Activated CD4-positive, CD25-positive, alpha-beta regulatory T cell treated with anti-CD3 and anti-CD28 coated beads, Interleukin-2, amount 50 U/mL, for 72 hours (primary cell): Measurements from ENCODE around the gene NFATC3.
A peak's percentile ranks its signal among the peaks of the same experiment; 100 is the strongest.

Experiments
- DNase-seq: peaks from one replicate; pipeline ENCODE4 v3.0.0; 2021

NFATC3 gene

GRCh38 chr16:68085259-68086071, at the start of gene NFATC3:
NFATC3 (plus strand) TSS chr16:68085370; CDS start chr16:68085682, 312 bp downstream.
- peak; percentile 98 for DNase-seq

- DNase-seq = no peak
Observed at GRCh38 chr16:68037841-68038597, 47.2 kb upstream of the NFATC3 start.

GRCh38 chr16:68040506-68041288, 44.5 kb upstream of the NFATC3 start:
- peak; percentile 91 for DNase-seq

GRCh38 chr16:68041783-68042182, 43.4 kb upstream of the NFATC3 start:
- DNase-seq = no peak

GRCh38 chr16:68046106-68046505, 39.1 kb upstream of the NFATC3 start:
- DNase-seq = no peak

- DNase-seq = no peak
Observed at GRCh38 chr16:68047987-68048386, 37.2 kb upstream of the NFATC3 start.

GRCh38 chr16:68049449-68049848, 35.7 kb upstream of the NFATC3 start:
- no peak for DNase-seq

- DNase-seq = no peak
Observed at GRCh38 chr16:68055395-68055794, 29.8 kb upstream of the NFATC3 start.

GRCh38 chr16:68059804-68060203, 25.4 kb upstream of the NFATC3 start:
- DNase-seq = no peak

GRCh38 chr16:68061396-68061795, 23.8 kb upstream of the NFATC3 start:
- DNase-seq = no peak

GRCh38 chr16:68062910-68063393, 22.2 kb upstream of the NFATC3 start:
- no peak for DNase-seq

- DNase-seq = peak; percentile 67
Observed at GRCh38 chr16:68064791-68065365, 20.3 kb upstream of the NFATC3 start.

- DNase-seq = no peak
Observed at GRCh38 chr16:68065716-68066305, 19.4 kb upstream of the NFATC3 start.

GRCh38 chr16:68066763-68067162, 18.4 kb upstream of the NFATC3 start:
- DNase-seq = no peak

GRCh38 chr16:68068926-68069325, 16.2 kb upstream of the NFATC3 start:
- DNase-seq = no peak

- DNase-seq = no peak
Observed at GRCh38 chr16:68069511-68070248, 15.5 kb upstream of the NFATC3 start.

- DNase-seq = no peak
Observed at GRCh38 chr16:68070249-68070730, 14.9 kb upstream of the NFATC3 start.

- DNase-seq = no peak
Observed at GRCh38 chr16:68070806-68071517, 14.2 kb upstream of the NFATC3 start.

- DNase-seq = no peak
Observed at GRCh38 chr16:68071518-68071901, 13.7 kb upstream of the NFATC3 start.

- DNase-seq = no peak
Observed at GRCh38 chr16:68072038-68072695, 13.0 kb upstream of the NFATC3 start.
